Measurements from ENCODE around the gene TMEM190. TPM values are rescaled to one million over a fixed set of nuclear protein-coding genes. Genes with fewer than 3 reads are reported as not detected.

TMEM190 gene
- total and polyA plus RNA-seq, 2 of the 8 experiments (the other 6 are each of a cell fraction or from before 2014, with no cell fraction given), result 1.6 TPM; not detected in 1

DNA sequence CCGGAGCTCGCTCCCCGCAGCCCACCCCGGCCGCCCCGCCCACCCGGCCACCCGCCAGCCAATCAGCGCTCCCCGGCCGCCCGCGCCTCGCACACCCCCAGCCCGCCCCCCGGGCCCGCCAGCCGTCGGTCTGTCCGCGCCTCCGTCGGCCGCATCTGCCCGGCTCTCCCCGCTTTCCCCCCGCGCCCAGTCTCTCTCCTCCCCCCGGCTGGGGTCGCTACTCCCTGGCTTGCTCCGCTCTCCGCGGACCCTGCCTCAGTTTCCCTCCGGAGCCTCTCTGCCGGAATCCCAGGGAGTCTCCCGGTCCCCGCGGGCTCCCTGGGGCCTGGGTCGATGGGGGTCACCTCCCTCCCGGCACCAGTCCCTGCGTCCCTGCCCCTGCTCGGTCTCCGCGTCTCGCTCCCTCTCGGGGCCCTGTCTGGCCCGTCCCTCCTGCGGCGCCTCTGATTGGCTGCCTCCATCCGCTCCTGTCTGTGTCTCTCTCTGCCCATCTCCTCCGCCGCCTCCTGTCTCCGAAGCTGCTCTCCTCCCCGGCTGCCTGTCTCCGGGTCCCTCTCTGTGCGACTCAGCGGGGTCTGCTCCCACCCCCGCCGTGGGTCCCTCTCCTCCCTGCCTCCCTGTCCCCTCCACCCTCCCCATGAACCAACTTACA lies 6.8 kb upstream of the TMEM190 start:
- Histone ChIP-seq H4K91ac (replicated peaks; ENCODE audit: insufficient read length, low read length) (peak overlapping the region; percentile 15), H3K79me1 (ENCODE audit: low read depth, low read length) (no peaks in the 10 kb centered on the region), H3K23ac (ENCODE audit: insufficient read length) (no peak overlapping the region), H3K4ac (replicated peaks; ENCODE audit: insufficient read length, low read depth, low read length) (no peak overlapping the region), H3K4me2 (ENCODE audit: insufficient read depth in 1 of 2, low read depth in 2 of 2, low read length in 2 of 2) (peak overlapping the region; percentile 58 to 81), H3K4me1 (replicated peaks in 1 of 4; ENCODE audit: control insufficient read depth in 3 of 4, insufficient read depth in 4 of 4, low read length in 3 of 4) (peaks cover 0 to 31% (median 24%) of the 10 kb centered on the region in 4 experiments; a peak in 6 of 7 replicates), H3K27ac (ENCODE audit: low read depth, low read length) (no peak overlapping the region), H3K14ac (ENCODE audit: insufficient read length) (no peak overlapping the region), H2BK12ac (ENCODE audit: low read depth, low read length) (no peak overlapping the region), H4K5ac (ENCODE audit: insufficient read length, low read depth, low read length) (no peak overlapping the region), H3K79me2 (ENCODE audit: control insufficient read depth in 1 of 2, insufficient read depth in 2 of 2, low read length in 2 of 2) (no peaks in the 10 kb centered on the region), H4K8ac (ENCODE audit: extremely low read depth, insufficient read depth, low read length) (peak overlapping the region; percentile 62), H2AFZ (ENCODE audit: low read length) (no peak overlapping the region; the same call in 1 of the 2 replicates), H2BK15ac (ENCODE audit: low read length) (no peak overlapping the region), H2BK120ac (replicated peaks; ENCODE audit: low read depth, low read length) (no peak overlapping the region), H2BK5ac (ENCODE audit: low read depth, low read length) (no peak overlapping the region), H3K18ac (ENCODE audit: extremely low read depth, low read length) (peak overlapping the region; percentile 78), H2AK5ac (ENCODE audit: low read depth, low read length) (no peak overlapping the region), H3K23me2 (ENCODE audit: low read depth, low read length) (peaks cover 12% of the 10 kb centered on the region; the same call in 1 of the 2 replicates), H3K4me3 (ENCODE audit: extremely low read depth in 1 of 4, insufficient read depth in 2 of 4, low read depth in 3 of 4, low read length in 4 of 4) (peak overlapping the region; percentile 24 to 71 (median 46)), H2BK20ac (ENCODE audit: low read length) (no peak overlapping the region), H3K9ac (replicated peaks in 1 of 4; ENCODE audit: extremely low read depth in 1 of 4, low read depth in 3 of 4, low read length in 3 of 4) (no peak overlapping the region), H4K20me1 (replicated peaks in 1 of 2; ENCODE audit: control insufficient read depth in 1 of 2, insufficient read depth in 2 of 2, low read length in 2 of 2) (no peaks in the 10 kb centered on the region), H3K56ac (replicated peaks; ENCODE audit: insufficient read length, low read depth, low read length) (no peak overlapping the region), H3K9me3 (ENCODE audit: insufficient read depth in 2 of 2, low read depth in 1 of 2, low read length in 1 of 2) (no peaks in the 10 kb centered on the region), H3K36me3 (ENCODE audit: control insufficient read depth in 2 of 4, insufficient read depth in 4 of 4, low read length in 3 of 4) (no peaks in the 10 kb centered on the region), H3K27me3 (replicated peaks in 1 of 4; ENCODE audit: control insufficient read depth in 3 of 4, extremely low read depth in 1 of 4, insufficient read depth in 3 of 4, low read length in 3 of 4) (peaks cover 16 to 52% (median 43%) of the 10 kb centered on the region in 4 experiments)
- peak in 1 of 2 experiments; percentile 87 for DNase-seq (ENCODE audit: low read depth in 1 of 2, low spot score in 2 of 2)
- 3% methylated on average over 10 of the region's 59 CpGs; no CpG with 5 or more reads in 1 of the 2 experiments for WGBS, 2 experiments (ENCODE audit: extremely low coverage in 1 of 2, insufficient coverage in 1 of 2, insufficient read length in 1 of 2, insufficient replicate concordance in 2 of 2, low coverage in 1 of 2, low lambda C conversion rate in 2 of 2, missing lambda C conversion rate in 1 of 2)
- FAIRE-seq, result no peak
- CTCF ChIA-PET (ENCODE audit: partially characterized antibody), result interaction anchor here (0.6 to 1.5 kb wide), 4 partner anchors 11 to 165 kb away, joined by 3 to 5 read pairs (median 4); no protein-coding TSS in a partner anchor
- POLR2A ChIA-PET (ENCODE audit: partially characterized antibody), result interaction anchor here (0.8 to 7.1 kb wide), 12 partner anchors 10 to 109 kb away, joined by 3 to 58 read pairs (median 4); partner anchors contain the start of genes KMT5C, RPL28, TMEM238 and UBE2S
- TF ChIP-seq PHF8 (conservative IDR thresholded peaks at IDR 0.05; ENCODE audit: low read depth, low read length) (0 out of 2 replicates have a peak, but pooled peaks have one; percentile 15), RXRA (IDR thresholded peaks at IDR 0.05; ENCODE audit: insufficient read depth, low read depth, low read length) (no peak), KDM4A (IDR thresholded peaks at IDR 0.05; ENCODE audit: low read depth, low read length, severe bottlenecking) (peak; percentile 48), KDM1A (IDR thresholded peaks at IDR 0.05; ENCODE audit: borderline replicate concordance, low read length) (peak; percentile 47; the same call in 1 of the 2 replicates), ASH2L (IDR thresholded peaks at IDR 0.05; ENCODE audit: low read length) (no peak), SIN3A (conservative IDR thresholded peaks at IDR 0.05 in 1 of 2, IDR thresholded peaks at IDR 0.05 in 1 of 2; ENCODE audit: low read depth in 1 of 2, low read length in 2 of 2) (peak in 1 of 2 experiments; percentile 54; a peak in 2 of 4 replicates), CTBP2 (IDR thresholded peaks at IDR 0.05; ENCODE audit: borderline replicate concordance, insufficient read depth, insufficient read length, low read length) (peak; percentile 72), HDAC2 (IDR thresholded peaks at IDR 0.05; ENCODE audit: borderline replicate concordance in 1 of 2, low read depth in 2 of 2, low read length in 2 of 2) (0 out of 4 replicates have a peak, but pooled peaks of 1 of the 2 experiments have one; percentile 2), TEAD4 (IDR thresholded peaks at IDR 0.05; ENCODE audit: low read depth, low read length) (no peak)
